HEK293 (cell line): Measurements from ENCODE around the gene SMARCA1.
A peak's percentile ranks its signal among the peaks of the same experiment; 100 is the strongest.

Source experiments
- CTCF ChIA-PET: fragments of 350-600 bp; formaldehyde crosslinking; extraction: SDS; loops from one replicate; lab custom pipeline; 2021; ENCODE audit warnings: antibody characterized with exemption; lab: Yijun Ruan, JAX
- POLR2A ChIA-PET: fragments of 300-600 bp; formaldehyde crosslinking; extraction: SDS; loops from one replicate; lab custom pipeline; 2020; ENCODE audit warnings: antibody characterized with exemption, inconsistent platforms; lab: Yijun Ruan, JAX
- H3K27ac ChIP-seq: fragments of 200-500 bp; sonication (Bioruptor generic); 2 replicates; pipeline ENCODE4 v1.5.1; 2014; ENCODE audit warnings: low read depth, low read length, control low read depth, inconsistent platforms; ENCODE audit errors: extremely low read depth
- H3K36me3 ChIP-seq, 2 experiments: fragments of 200-500 bp in 1 of 2; sonication (Bioruptor generic) in 1 of 2; 1 replicate in 1 of 2; 2 replicates in 1 of 2; pipeline ENCODE4 v1.5.1; 2014 to 2017; ENCODE audit warnings: inconsistent platforms in 2 of 2, low read length in 2 of 2; ENCODE audit not compliant: control insufficient read depth in 2 of 2, insufficient read depth in 1 of 2
- H3K4me1 ChIP-seq: fragments of 200-500 bp; sonication (Bioruptor generic); 2 replicates; pipeline ENCODE4 v1.5.1; 2014; ENCODE audit warnings: mild to moderate bottlenecking, low read length, inconsistent platforms; ENCODE audit not compliant: control insufficient read depth, insufficient read depth
- H3K4me3 ChIP-seq: 2 replicates; pipeline ENCODE4 v1.5.1; 2011; ENCODE audit warnings: low read depth, mild to moderate bottlenecking, control low read depth, low read length, moderate library complexity
- H3K9me3 ChIP-seq: fragments of 200-500 bp; sonication (Bioruptor generic); 2 replicates; pipeline ENCODE4 v1.5.1; 2014; ENCODE audit warnings: low read depth, low read length, inconsistent platforms; ENCODE audit not compliant: control insufficient read depth, insufficient read depth
- BCL11A ChIP-seq: fragments of 450-650 bp; formaldehyde crosslinking; IDR thresholded peaks from 2 replicates; pipeline ENCODE4 v1.5.1; 2016; ENCODE audit warnings: low read depth, missing biosample characterization, missing genetic modification characterization
- GLI2 ChIP-seq: fragments of 450-650 bp; formaldehyde crosslinking; IDR thresholded peaks from 2 replicates; pipeline ENCODE4; 2017; ENCODE audit warnings: missing biosample characterization, missing genetic modification characterization, low read depth, borderline replicate concordance
- KLF17 ChIP-seq: fragments of 450-650 bp; formaldehyde crosslinking; IDR thresholded peaks from 2 replicates; pipeline ENCODE4 v1.5.1; 2016; ENCODE audit warnings: missing biosample characterization, missing genetic modification characterization
- KLF7 ChIP-seq: fragments of 450-650 bp; formaldehyde crosslinking; IDR thresholded peaks from 2 replicates; pipeline ENCODE4 v1.5.1; 2016; ENCODE audit warnings: missing biosample characterization, missing genetic modification characterization, borderline replicate concordance
- MEIS1 ChIP-seq: sonication (generic); formaldehyde crosslinking; IDR thresholded peaks from 2 replicates; pipeline ENCODE4 v1.8.1; 2022; ENCODE audit warnings: missing genetic modification reagents, mild to moderate bottlenecking, borderline replicate concordance
- YY1 ChIP-seq: fragments of 450-650 bp; formaldehyde crosslinking; IDR thresholded peaks from 2 replicates; pipeline ENCODE4 v1.5.1; 2018; ENCODE audit warnings: missing biosample characterization, missing genetic modification characterization
- ZBTB20 ChIP-seq: fragments of 450-650 bp; formaldehyde crosslinking; IDR thresholded peaks from 2 replicates; pipeline ENCODE4 v1.5.1; 2016; ENCODE audit warnings: missing biosample characterization, missing genetic modification characterization
- ZNF174 ChIP-seq: fragments of 450-650 bp; formaldehyde crosslinking; IDR thresholded peaks from 2 replicates; pipeline ENCODE4 v1.5.0; 2017; ENCODE audit warnings: missing biosample characterization, mild to moderate bottlenecking, missing genetic modification characterization
- ZNF239 ChIP-seq: fragments of 450-650 bp; formaldehyde crosslinking; IDR thresholded peaks from 2 replicates; pipeline ENCODE4 v1.5.1; 2016; ENCODE audit warnings: missing biosample characterization, missing genetic modification characterization
- ZNF274 ChIP-seq, 2 experiments: fragments of 200-500 bp in 1 of 2; fragments of 450-650 bp in 1 of 2; sonication (Bioruptor generic) in 1 of 2; formaldehyde crosslinking in 1 of 2; IDR thresholded peaks; 2 replicates each; pipeline versions ENCODE4 v1.5.1 to v1.6.1; 2014 to 2016; ENCODE audit warnings: borderline replicate concordance in 1 of 2, inconsistent platforms in 1 of 2, low read length in 1 of 2, missing biosample characterization in 1 of 2, missing genetic modification characterization in 1 of 2
- ZNF324 ChIP-seq: fragments of 450-650 bp; formaldehyde crosslinking; IDR thresholded peaks from 2 replicates; pipeline ENCODE4 v1.5.1; 2016; ENCODE audit warnings: missing biosample characterization, missing genetic modification characterization
- ZNF518A ChIP-seq: fragments of 450-650 bp; formaldehyde crosslinking; conservative IDR thresholded peaks from 2 replicates; pipeline ENCODE4 v1.5.1; 2016; ENCODE audit warnings: low read depth, missing biosample characterization, missing genetic modification characterization
- ZNF558 ChIP-seq: fragments of 450-650 bp; formaldehyde crosslinking; IDR thresholded peaks from 2 replicates; pipeline ENCODE4 v1.5.1; 2016; ENCODE audit warnings: missing biosample characterization, missing genetic modification characterization
- ZNF561 ChIP-seq: fragments of 450-650 bp; IDR thresholded peaks from 2 replicates; pipeline ENCODE4 v1.5.1; 2018; ENCODE audit warnings: missing biosample characterization, missing genetic modification characterization, borderline replicate concordance
- ZNF623 ChIP-seq: fragments of 450-650 bp; formaldehyde crosslinking; IDR thresholded peaks from 2 replicates; pipeline ENCODE4 v1.5.1; 2016; ENCODE audit warnings: missing biosample characterization, missing genetic modification characterization
- ZNF629 ChIP-seq: fragments of 450-650 bp; formaldehyde crosslinking; IDR thresholded peaks from 2 replicates; pipeline ENCODE4 v1.5.1; 2017; ENCODE audit warnings: missing biosample characterization, missing genetic modification characterization
- ZNF664 ChIP-seq: fragments of 450-650 bp; formaldehyde crosslinking; IDR thresholded peaks from 2 replicates; pipeline ENCODE4 v1.5.1; 2016; ENCODE audit warnings: missing biosample characterization, missing genetic modification characterization
- ZNF701 ChIP-seq: fragments of 450-650 bp; formaldehyde crosslinking; IDR thresholded peaks from 2 replicates; pipeline ENCODE4 v1.5.1; 2016; ENCODE audit warnings: missing biosample characterization, missing genetic modification characterization
- ZNF843 ChIP-seq: fragments of 450-650 bp; formaldehyde crosslinking; IDR thresholded peaks from 2 replicates; pipeline ENCODE4 v1.5.1; 2016; ENCODE audit warnings: missing biosample characterization, missing genetic modification characterization
- TF ChIP-seq, protein P1 (sequence below): fragments of 450-650 bp; formaldehyde crosslinking; IDR thresholded peaks from 2 replicates; pipeline ENCODE4 v1.5.1; 2016; ENCODE audit warnings: missing biosample characterization, missing genetic modification characterization, borderline replicate concordance
- TF ChIP-seq, protein P2 (sequence below): fragments of 450-650 bp; IDR thresholded peaks from 2 replicates; pipeline ENCODE4 v1.5.1; 2018; ENCODE audit warnings: missing biosample characterization, mild to moderate bottlenecking, missing genetic modification characterization
- TF ChIP-seq, protein P3 (sequence below): fragments of 450-650 bp; formaldehyde crosslinking; IDR thresholded peaks from 2 replicates; pipeline ENCODE4 v1.5.1; 2016; ENCODE audit warnings: missing biosample characterization, missing genetic modification characterization

The SMARCA1 gene

DNA sequence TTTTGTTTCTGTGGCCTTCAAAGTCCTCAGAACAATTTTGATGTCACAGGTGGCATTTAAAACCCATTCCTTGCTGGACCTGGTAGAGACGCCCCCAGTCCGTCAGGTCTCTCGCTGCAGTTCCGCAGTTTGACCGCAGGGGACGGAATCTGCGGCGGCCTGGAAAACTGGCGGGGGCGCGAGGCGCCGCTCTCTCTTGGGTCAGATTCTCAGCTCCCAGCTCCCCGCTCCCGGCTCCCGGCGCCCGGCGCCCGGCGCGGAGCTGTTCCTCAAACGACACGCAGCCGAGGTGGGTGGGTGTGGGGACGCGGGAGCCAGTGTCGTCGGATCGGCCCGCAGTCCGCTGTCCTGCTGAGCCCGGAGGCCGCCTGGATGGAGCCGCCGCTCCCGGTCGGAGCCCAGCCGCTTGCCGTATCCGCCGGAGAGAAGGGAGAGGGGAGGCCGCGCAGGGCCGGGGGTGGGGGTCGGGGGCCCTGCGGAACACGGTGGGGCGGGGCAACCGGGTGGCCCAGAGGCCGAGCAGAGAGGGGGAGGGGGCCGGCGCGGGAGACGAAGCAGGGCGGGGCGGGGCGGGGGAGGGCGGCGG lies 16.9 kb upstream of the SMARCA1 start, which contains the start of gene OCRL:
Gene OCRL, plus strand, starts transcription at position 192 of the 586 bp plus-strand sequence. Its CDS starts 181 bp downstream, at position 373.
- ChIA-PET POLR2A (interaction anchor here (0.6 kb wide), 1 partner anchor 11 kb away, joined by 3 read pairs; no protein-coding TSS in a partner anchor), CTCF (no interaction called here)
- peak within 1 kb of the TSS; percentile 71 for H3K27ac ChIP-seq
- H3K9me3 ChIP-seq: no peaks in the 10 kb centered on the region
- H3K36me3 ChIP-seq: peaks cover 0 to 8% of the 10 kb centered on the region in 2 experiments; a peak in 1 of 3 replicates
- no peaks in the 10 kb centered on the region for H3K4me1 ChIP-seq
- peak within 1 kb of the TSS; percentile 62 for H3K4me3 ChIP-seq
- no peak for TF ChIP-seq ZNF843 (tag by site-specific recombination)
- no peak for TF ChIP-seq ZNF558 (tag by site-specific recombination)
- peak; percentile 33; the same call in 1 of the 2 replicates for TF ChIP-seq ZBTB20 (tag by site-specific recombination)
- no peak for TF ChIP-seq ZNF518A (tag by site-specific recombination)
- TF ChIP-seq ZNF174: no peak
- no peak for TF ChIP-seq GLI2 (tag by site-specific recombination)
- no peak for TF ChIP-seq ZNF274 (IDR thresholded peaks at IDR 0.05; ENCODE audit: low read length)
- TF ChIP-seq ZNF274 (tag by site-specific recombination; IDR thresholded peaks at IDR 0.05; ENCODE audit: borderline replicate concordance): no peak
- TF ChIP-seq, protein P1, sequence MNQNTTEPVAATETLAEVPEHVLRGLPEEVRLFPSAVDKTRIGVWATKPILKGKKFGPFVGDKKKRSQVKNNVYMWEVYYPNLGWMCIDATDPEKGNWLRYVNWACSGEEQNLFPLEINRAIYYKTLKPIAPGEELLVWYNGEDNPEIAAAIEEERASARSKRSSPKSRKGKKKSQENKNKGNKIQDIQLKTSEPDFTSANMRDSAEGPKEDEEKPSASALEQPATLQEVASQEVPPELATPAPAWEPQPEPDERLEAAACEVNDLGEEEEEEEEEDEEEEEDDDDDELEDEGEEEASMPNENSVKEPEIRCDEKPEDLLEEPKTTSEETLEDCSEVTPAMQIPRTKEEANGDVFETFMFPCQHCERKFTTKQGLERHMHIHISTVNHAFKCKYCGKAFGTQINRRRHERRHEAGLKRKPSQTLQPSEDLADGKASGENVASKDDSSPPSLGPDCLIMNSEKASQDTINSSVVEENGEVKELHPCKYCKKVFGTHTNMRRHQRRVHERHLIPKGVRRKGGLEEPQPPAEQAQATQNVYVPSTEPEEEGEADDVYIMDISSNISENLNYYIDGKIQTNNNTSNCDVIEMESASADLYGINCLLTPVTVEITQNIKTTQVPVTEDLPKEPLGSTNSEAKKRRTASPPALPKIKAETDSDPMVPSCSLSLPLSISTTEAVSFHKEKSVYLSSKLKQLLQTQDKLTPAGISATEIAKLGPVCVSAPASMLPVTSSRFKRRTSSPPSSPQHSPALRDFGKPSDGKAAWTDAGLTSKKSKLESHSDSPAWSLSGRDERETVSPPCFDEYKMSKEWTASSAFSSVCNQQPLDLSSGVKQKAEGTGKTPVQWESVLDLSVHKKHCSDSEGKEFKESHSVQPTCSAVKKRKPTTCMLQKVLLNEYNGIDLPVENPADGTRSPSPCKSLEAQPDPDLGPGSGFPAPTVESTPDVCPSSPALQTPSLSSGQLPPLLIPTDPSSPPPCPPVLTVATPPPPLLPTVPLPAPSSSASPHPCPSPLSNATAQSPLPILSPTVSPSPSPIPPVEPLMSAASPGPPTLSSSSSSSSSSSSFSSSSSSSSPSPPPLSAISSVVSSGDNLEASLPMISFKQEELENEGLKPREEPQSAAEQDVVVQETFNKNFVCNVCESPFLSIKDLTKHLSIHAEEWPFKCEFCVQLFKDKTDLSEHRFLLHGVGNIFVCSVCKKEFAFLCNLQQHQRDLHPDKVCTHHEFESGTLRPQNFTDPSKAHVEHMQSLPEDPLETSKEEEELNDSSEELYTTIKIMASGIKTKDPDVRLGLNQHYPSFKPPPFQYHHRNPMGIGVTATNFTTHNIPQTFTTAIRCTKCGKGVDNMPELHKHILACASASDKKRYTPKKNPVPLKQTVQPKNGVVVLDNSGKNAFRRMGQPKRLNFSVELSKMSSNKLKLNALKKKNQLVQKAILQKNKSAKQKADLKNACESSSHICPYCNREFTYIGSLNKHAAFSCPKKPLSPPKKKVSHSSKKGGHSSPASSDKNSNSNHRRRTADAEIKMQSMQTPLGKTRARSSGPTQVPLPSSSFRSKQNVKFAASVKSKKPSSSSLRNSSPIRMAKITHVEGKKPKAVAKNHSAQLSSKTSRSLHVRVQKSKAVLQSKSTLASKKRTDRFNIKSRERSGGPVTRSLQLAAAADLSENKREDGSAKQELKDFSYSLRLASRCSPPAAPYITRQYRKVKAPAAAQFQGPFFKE (tag by site-specific recombination): no peak
- TF ChIP-seq ZNF561 (tag by site-specific recombination): peak; percentile 64; the same call in 1 of the 2 replicates
- TF ChIP-seq KLF17 (tag by site-specific recombination): no peak
- TF ChIP-seq ZNF664 (tag by site-specific recombination): no peak
- TF ChIP-seq ZNF701 (tag by site-specific recombination): no peak
- TF ChIP-seq ZNF623 (tag by site-specific recombination): no peak
- TF ChIP-seq, protein P2, sequence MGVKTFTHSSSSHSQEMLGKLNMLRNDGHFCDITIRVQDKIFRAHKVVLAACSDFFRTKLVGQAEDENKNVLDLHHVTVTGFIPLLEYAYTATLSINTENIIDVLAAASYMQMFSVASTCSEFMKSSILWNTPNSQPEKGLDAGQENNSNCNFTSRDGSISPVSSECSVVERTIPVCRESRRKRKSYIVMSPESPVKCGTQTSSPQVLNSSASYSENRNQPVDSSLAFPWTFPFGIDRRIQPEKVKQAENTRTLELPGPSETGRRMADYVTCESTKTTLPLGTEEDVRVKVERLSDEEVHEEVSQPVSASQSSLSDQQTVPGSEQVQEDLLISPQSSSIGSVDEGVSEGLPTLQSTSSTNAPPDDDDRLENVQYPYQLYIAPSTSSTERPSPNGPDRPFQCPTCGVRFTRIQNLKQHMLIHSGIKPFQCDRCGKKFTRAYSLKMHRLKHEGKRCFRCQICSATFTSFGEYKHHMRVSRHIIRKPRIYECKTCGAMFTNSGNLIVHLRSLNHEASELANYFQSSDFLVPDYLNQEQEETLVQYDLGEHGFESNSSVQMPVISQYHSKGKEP (tag by site-specific recombination): no peak
- TF ChIP-seq, protein P3, sequence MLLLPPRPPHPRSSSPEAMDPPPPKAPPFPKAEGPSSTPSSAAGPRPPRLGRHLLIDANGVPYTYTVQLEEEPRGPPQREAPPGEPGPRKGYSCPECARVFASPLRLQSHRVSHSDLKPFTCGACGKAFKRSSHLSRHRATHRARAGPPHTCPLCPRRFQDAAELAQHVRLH (tag by site-specific recombination): no peak
- no peak for TF ChIP-seq ZNF324 (tag by site-specific recombination)
- TF ChIP-seq KLF7 (tag by site-specific recombination): no peak
- TF ChIP-seq MEIS1 (CRISPR knock-in tag): no peak
- TF ChIP-seq BCL11A (tag by site-specific recombination): no peak
- TF ChIP-seq YY1 (tag by site-specific recombination): peak; percentile 49; the same call in 1 of the 2 replicates
- TF ChIP-seq ZNF239: no peak
- 0 out of 2 replicates have a peak, but pooled peaks have one; percentile 22 for TF ChIP-seq ZNF629 (tag by site-specific recombination)
